Activated CD8-positive, alpha-beta T cell treated with anti-CD3 and anti-CD28 coated beads for 36 hours (primary cell): ENCODE measurements around the gene BEGAIN. TPM values are rescaled to one million over a fixed set of nuclear protein-coding genes. Genes with fewer than 3 reads are reported as not detected.

Experiments
- ATAC-seq: fragments of 200-7000 bp; cut with Tn5 transposase; one replicate; pipeline ENCODE4 v1.10.0; 2021; ENCODE audit warnings: mild to moderate bottlenecking, moderate library complexity
- CTCF ChIA-PET: fragments of 350-600 bp; sonication (Branson Sonifier 250); formaldehyde crosslinking; loops from one replicate; lab custom pipeline; 2021; ENCODE audit warnings: antibody characterized with exemption; lab: Charles Lee
- POLR2A ChIA-PET: fragments of 350-600 bp; sonication (Branson Sonifier 250); formaldehyde crosslinking; loops from one replicate; lab custom pipeline; 2021; ENCODE audit warnings: antibody characterized with exemption; lab: Charles Lee
- DNase-seq: peaks from one replicate; pipeline ENCODE4 v3.0.0-alpha.2; 2020
- H3K27ac Mint-ChIP-seq: one replicate; pipeline ENCODE4 v1.8.0; 2021; ENCODE audit warnings: mild to moderate bottlenecking, mixed read lengths
- H3K27me3 Mint-ChIP-seq: one replicate; pipeline ENCODE4 v1.8.0; 2021; ENCODE audit warnings: mixed read lengths
- H3K36me3 Mint-ChIP-seq: one replicate; pipeline ENCODE4 v1.8.0; 2021; ENCODE audit warnings: low read depth, mixed read lengths
- H3K4me1 Mint-ChIP-seq: one replicate; pipeline ENCODE4 v1.8.0; 2021; ENCODE audit warnings: low read depth, mixed read lengths
- H3K4me3 Mint-ChIP-seq: one replicate; pipeline ENCODE4 v1.8.0; 2021; ENCODE audit warnings: mild to moderate bottlenecking, moderate library complexity, mixed read lengths
- H3K9me3 Mint-ChIP-seq: one replicate; pipeline ENCODE4 v1.8.0; 2021; ENCODE audit warnings: mixed read lengths
- CTCF ChIP-seq: fragments of 200-600 bp; IDR thresholded peaks from one replicate; pipeline ENCODE4 v1.8.0; 2022; ENCODE audit warnings: antibody characterized with exemption, mild to moderate bottlenecking
- intact Hi-C: fragments of 100-400 bp; cut with micrococcal nuclease; formaldehyde crosslinking; loops from one replicate; pipeline ENCODE4 v1.10.0; 2022
- total RNA-seq, 2 experiments: library from RNA; stranded (reverse); gene quantifications; one replicate each; pipeline ENCODE4 v1.2.3, GENCODE V29; 2021

The BEGAIN gene
- total RNA-seq, 2 experiments from 2014 or later = 5.5 to 6.0 TPM

- H3K27me3 Mint-ChIP-seq = peaks cover 2% of the 10 kb centered on the region
- no peak for ATAC-seq
- H3K4me1 Mint-ChIP-seq = peaks cover 8% of the 10 kb centered on the region
- no peaks in the 10 kb centered on the region for H3K36me3 Mint-ChIP-seq
- intact Hi-C loops = no loop called here
- POLR2A ChIA-PET = no interaction called here
- H3K4me3 Mint-ChIP-seq = no peak overlapping the region
- no peaks in the 10 kb centered on the region for H3K9me3 Mint-ChIP-seq
- H3K27ac Mint-ChIP-seq = no peak overlapping the region
- CTCF ChIA-PET = interaction anchor here (1.4 to 4.8 kb wide), 2 partner anchors 26 to 34 kb away, joined by 6 to 27 read pairs; no protein-coding TSS in a partner anchor
- TF ChIP-seq CTCF = no peak
- DNase-seq = no peak
Observed at GRCh38 chr14:100619396-100620254, 32.4 kb upstream of the BEGAIN start.

GRCh38 chr14:100618763-100619320, 31.6 kb upstream of the BEGAIN start:
- H3K27ac Mint-ChIP-seq = no peak overlapping the region
- intact Hi-C loops = no loop called here

GRCh38 chr14:100618318-100618693, 31.1 kb upstream of the BEGAIN start:
- DNase-seq = no peak
- Mint-ChIP-seq H3K36me3 (no peaks in the 10 kb centered on the region), H3K9me3 (no peaks in the 10 kb centered on the region), H3K27me3 (peaks cover 2% of the 10 kb centered on the region), H3K27ac (no peak overlapping the region), H3K4me1 (peaks cover 8% of the 10 kb centered on the region), H3K4me3 (no peak overlapping the region)
- no peak for ATAC-seq
- intact Hi-C loops = no loop called here
- POLR2A ChIA-PET = no interaction called here
- CTCF ChIA-PET = interaction anchor here (0.9 to 4.8 kb wide), 4 partner anchors 27 to 179 kb away, joined by 3 to 27 read pairs (median 3); no protein-coding TSS in a partner anchor
- TF ChIP-seq CTCF = no peak

More at GRCh38 chr14:100618763-100619320, 31.6 kb upstream of the BEGAIN start:
- TF ChIP-seq CTCF = no peak
- Mint-ChIP-seq H3K36me3 (no peaks in the 10 kb centered on the region), H3K27me3 (peaks cover 2% of the 10 kb centered on the region), H3K9me3 (no peaks in the 10 kb centered on the region), H3K4me3 (no peak overlapping the region), H3K4me1 (peaks cover 8% of the 10 kb centered on the region)
- ChIA-PET POLR2A (no interaction called here), CTCF (interaction anchor here (0.9 to 4.8 kb wide), 4 partner anchors 27 to 35 kb away, joined by 3 to 27 read pairs (median 4); no protein-coding TSS in a partner anchor)
- ATAC-seq (no peak), DNase-seq (no peak)

GRCh38 chr14:100617410-100618317, 30.4 kb upstream of the BEGAIN start:
- ChIA-PET CTCF (interaction anchor here (0.9 to 4.8 kb wide), 4 partner anchors 28 to 235 kb away, joined by 3 to 27 read pairs (median 4); no protein-coding TSS in a partner anchor), POLR2A (interaction anchor here (1.3 kb wide), 1 partner anchor 21 kb away, joined by 4 read pairs; no protein-coding TSS in a partner anchor)
- no peak overlapping the region for H3K4me3 Mint-ChIP-seq
- no peak for TF ChIP-seq CTCF
- peaks cover 2% of the 10 kb centered on the region for H3K27me3 Mint-ChIP-seq
- DNase-seq = no peak
- peaks cover 8% of the 10 kb centered on the region for H3K4me1 Mint-ChIP-seq
- intact Hi-C loops = no loop called here
- no peak overlapping the region for H3K27ac Mint-ChIP-seq
- ATAC-seq = no peak
- no peaks in the 10 kb centered on the region for H3K36me3 Mint-ChIP-seq
- no peaks in the 10 kb centered on the region for H3K9me3 Mint-ChIP-seq
